HG03025 (cell line): Measurements from ENCODE around the gene LRIG3.
"Not testable (repeated sequence)": the region's sequence is repeated elsewhere in the genome, so short reads cannot be mapped to it uniquely, and the experiment has no call there.

Experiments
- ATAC-seq: cut with Tn5 transposase; IDR thresholded peaks from one replicate; pipeline ENCODE4 v1.9.1; 2021; ENCODE audit warnings: mild to moderate bottlenecking, moderate library complexity; ENCODE audit not compliant: unreplicated experiment, low FRiP score

LRIG3 gene, protein sequence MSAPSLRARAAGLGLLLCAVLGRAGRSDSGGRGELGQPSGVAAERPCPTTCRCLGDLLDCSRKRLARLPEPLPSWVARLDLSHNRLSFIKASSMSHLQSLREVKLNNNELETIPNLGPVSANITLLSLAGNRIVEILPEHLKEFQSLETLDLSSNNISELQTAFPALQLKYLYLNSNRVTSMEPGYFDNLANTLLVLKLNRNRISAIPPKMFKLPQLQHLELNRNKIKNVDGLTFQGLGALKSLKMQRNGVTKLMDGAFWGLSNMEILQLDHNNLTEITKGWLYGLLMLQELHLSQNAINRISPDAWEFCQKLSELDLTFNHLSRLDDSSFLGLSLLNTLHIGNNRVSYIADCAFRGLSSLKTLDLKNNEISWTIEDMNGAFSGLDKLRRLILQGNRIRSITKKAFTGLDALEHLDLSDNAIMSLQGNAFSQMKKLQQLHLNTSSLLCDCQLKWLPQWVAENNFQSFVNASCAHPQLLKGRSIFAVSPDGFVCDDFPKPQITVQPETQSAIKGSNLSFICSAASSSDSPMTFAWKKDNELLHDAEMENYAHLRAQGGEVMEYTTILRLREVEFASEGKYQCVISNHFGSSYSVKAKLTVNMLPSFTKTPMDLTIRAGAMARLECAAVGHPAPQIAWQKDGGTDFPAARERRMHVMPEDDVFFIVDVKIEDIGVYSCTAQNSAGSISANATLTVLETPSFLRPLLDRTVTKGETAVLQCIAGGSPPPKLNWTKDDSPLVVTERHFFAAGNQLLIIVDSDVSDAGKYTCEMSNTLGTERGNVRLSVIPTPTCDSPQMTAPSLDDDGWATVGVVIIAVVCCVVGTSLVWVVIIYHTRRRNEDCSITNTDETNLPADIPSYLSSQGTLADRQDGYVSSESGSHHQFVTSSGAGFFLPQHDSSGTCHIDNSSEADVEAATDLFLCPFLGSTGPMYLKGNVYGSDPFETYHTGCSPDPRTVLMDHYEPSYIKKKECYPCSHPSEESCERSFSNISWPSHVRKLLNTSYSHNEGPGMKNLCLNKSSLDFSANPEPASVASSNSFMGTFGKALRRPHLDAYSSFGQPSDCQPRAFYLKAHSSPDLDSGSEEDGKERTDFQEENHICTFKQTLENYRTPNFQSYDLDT

DNA sequence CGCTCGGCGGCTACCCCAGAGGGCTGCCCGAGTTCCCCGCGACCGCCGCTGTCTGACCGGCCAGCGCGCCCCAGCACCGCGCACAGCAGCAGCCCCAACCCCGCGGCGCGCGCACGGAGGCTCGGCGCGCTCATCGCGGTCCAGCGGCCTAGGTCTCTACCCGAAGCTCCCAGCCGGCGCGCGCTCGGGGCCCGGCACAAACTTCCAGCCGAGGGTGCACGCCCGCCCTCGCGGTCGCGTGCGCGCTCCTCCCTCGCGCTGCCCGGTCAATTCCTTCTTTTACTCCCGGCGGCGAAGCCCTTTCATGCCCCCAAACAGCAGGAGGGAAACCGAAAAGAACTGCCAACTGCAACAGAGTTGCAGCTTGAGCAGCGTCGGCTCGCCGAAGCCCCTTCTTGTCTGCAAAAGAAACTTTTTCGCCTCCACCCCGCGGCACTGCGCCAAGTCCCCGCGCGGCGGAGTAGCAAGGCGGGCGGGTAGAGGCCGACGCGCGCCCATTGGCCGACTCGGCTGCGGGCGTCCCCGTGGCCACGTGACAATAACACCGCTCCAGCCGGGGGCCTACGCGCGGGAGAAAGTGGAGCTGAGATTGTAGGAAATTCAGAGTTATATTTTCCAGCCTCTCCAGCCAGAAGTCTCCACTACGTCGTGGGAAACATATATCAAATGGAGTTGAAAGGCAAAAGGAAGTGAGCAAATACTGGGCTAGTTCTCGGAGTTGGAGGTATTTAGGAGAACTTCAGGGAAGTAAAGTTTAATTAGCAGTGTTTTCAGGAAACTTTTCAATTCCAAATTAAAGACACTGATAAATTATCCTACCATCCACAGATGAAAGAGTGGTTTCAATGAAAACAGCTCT is at the start of gene LRIG3:
Gene LRIG3 (minus strand): TSS at position 403 of the 859 bp plus-strand sequence. CDS start 269 bp downstream, at position 134.
- peak; percentile 93 for ATAC-seq

DNA sequence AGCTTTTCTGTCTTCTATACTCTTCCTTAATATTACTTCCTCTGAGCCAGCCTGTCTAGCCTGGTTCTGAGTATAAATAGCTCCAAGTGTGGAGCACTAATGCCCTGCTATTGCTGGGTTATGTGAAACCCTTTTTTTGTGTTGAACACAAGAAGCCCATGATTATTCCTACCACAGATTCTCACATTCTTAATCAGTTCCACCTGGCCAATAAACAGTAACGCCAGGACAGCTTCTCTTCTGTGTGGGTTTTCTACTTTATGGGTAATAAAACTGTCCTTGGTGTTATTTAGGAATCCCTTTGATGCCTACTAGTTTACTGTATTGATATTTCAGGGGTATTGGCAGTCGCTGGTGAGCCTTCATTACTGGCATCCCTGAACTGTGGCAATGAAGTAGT is 48.9 kb upstream of the LRIG3 start:
- no peak for ATAC-seq

DNA sequence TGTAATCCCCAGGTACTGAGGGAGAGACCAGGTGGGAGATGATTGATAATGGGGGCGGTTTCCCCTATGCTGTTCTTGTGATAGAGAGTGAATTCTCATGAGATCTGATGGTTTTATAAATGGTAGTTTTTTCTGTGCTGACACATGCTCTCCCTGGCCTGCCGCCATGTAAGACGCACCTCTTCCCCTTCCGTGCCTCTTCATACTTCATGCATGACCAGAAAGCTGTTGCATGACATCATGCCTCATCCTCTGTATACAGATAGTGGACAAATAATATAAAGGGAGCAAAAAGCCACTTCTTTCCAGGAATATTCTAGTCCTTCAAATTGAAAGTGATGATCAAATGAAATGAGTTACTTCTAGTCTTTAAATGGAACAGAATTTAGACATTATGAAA is 47.3 kb upstream of the LRIG3 start:
- ATAC-seq = no peak

DNA sequence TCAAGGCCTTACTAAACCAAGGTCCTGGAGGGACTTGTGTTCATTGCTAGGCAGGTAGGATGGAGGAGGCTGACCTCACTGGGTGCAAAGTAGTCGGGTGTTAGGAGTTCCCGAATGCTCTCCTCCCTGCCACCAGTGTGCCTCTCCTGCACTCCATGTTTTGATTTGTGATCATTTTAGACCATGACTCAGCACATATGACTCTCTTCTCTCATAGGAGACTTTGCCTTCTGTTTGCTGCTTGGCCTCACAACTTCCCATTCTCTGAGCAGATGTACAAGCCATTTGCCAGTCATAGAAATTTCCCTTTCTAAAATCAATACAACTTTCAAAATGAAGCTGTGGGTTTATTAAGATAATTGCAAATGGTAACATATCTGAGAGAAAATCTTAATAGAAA is 46.6 kb upstream of the LRIG3 start:
- no peak for ATAC-seq

DNA sequence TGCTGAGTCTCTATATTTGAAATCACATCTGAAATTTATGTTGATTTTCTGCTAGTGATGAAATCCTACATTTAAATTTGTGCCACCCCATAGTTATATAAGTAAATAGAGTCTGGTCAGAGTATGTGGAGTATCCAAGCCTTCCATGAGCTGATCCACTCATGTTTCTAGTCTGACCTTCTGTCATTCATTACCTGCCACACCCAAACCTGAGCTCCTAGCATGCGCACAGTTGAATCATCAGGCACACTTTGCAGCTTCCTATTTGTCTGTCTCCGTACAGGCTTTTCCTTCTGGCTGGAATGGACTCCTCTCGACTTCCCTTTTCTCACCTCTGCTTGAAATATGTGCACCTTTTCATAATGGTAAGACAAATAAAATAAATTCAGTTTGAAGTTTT is 45.3 kb upstream of the LRIG3 start:
- ATAC-seq = no peak

DNA sequence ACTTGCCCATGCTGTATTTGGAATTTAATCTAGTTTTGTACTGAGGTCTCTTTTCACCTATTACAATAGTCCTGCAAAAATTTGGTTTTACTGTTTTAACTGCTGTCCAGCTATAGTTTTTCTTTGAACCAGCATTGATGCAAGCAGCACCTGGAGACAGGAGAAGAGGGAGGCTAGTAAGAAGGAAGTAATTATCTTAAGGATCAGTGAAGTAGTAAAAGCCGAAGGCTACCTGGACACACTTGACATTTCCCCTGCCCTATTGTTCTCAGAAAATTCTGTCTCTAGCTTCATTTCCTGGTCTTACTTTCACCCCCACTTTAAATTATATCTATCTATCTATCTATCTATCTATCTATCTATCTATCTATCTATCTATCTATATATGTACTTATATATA is 43.5 kb upstream of the LRIG3 start:
- no peak for ATAC-seq

DNA sequence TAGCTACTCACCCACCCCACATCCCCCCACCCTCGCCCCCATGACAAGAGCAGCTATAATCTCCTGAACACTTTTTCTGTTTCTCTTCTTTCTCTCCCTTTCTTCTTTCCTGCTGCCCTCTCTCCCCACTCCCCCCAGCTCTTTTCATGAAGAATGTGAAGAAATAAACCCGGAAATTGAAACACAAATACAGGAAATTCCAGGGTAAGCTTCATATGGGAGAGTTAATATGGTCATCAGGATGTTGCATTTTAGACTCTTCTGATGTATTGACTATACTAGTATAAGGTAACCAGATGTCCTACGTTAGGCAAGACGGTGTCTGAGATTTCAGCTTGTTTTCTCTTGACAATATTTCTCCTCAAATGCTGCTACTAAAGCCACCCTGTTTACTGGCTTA is 41.6 kb upstream of the LRIG3 start:
- ATAC-seq = no peak

DNA sequence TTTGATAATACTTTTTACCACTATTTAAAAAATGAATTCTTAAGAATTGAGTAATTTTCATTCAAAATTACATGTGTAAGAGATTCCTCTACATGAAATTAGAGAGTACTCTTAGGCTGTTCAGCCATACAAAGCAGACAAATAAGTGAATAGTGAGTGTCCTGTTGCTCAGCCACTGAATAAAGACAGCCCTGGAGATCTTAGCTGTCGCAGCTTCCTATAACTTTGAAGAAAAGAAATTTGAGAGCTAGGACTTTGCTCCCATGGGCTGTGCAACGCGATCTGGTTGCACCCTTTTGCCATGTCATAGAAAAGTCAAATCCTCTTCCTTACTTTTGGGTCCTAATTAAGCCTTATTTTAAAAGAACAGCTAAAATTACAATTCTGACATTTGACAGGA is 40.9 kb upstream of the LRIG3 start:
- no peak for ATAC-seq

DNA sequence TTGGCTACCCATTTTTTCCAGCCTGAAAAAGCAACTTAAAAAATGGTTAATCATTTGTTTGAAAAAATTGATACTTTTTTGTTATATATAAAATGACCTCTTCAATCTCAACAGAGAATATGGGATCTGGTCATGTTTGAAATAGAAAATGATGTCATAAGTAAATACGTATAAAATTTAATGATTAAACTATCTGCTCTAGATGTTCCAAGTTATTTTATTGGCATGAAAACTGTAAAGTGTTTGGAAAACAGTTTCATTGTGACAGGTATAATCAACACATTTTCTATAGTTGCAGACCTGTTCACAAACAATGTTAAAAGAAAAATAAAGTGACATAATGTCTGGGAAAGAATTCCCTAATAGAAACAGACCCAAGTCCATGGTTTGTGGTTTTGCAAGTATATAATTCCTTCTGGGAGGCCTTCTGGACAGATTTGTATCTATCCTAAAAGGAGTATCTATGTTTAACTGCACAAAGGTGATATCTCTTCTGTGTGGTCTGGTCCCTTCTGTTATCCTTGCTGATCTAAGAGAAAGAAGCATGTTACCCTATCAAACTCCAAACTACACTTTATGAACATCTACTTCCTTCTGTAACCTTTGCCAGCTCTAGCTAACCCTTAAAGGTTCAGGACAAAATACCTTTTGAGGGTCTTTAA is 39.5 kb upstream of the LRIG3 start:
- no peak for ATAC-seq

DNA sequence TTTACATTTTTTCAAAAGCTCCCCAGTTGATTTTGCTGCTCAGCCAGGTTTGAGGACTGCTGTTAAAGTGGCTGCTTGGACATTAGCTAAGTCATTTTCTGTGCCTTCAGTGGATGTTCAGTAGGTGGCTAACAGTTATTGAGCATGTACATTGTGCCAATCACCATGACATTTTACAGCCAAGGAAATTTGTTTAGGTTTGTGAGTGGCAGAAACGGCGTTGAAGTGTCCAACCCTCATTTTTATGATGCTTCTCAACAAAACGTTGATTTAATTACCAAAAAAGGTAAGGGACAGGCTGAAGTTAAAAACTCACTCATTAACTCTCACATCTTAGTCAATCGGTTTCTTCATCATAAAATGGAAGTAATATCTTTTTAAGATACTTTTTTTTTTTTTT is 37.0 kb upstream of the LRIG3 start:
- ATAC-seq = no peak

DNA sequence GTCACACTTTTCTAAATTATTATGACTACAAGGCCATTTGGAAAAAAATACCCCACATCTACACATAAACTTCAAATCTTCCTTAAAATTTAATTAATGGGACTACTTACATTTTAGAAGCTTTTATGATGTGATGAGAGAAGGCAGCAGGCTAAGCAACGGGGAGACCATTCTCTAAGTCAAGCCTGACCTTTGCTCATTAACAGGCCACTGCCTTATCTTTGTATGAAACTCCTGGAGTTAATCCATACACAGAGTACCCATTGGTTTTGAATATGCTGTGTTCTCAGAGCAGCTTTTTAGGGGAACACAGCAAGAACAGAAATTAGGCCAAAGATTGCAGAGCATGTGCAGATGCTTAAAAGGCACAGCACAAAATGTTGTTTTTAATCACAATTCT is 35.5 kb upstream of the LRIG3 start:
- no peak for ATAC-seq

DNA sequence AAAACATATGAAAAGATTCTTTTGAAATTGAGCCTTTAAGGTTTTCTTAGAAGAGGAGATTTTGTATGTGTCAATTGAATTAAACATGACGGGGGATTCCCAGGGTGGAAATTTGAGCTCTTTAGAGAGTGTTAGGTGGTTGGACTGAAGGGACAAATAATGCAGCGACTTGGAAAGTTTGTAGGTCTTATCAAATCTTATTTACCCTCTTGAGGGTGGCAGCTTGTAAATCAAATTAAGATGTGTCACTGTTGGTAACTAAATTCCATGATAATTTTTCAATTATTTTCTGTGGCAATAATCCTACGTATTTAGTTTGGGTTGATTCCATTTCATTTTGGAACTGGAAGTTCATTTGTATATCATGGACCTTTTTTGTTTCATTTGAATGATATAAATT is 33.7 kb upstream of the LRIG3 start:
- ATAC-seq = no peak

DNA sequence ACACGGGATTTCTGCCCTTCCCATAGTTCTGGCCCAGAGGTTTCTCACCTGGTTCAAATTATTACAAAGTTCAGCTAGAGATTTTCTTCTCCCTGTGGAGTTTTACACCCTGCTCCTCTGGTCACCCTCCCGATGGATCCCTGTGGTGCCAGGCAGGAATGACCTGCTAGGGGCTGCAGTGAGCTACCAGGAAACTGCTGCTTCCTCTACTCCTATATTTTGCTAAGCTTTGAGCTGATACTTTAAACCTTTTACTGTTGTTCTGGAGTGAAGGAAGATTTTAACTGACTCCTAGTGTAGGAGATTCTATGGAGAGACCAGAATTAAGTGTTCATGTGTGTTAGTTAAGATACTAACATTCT is 30.4 kb upstream of the LRIG3 start:
- no peak for ATAC-seq

DNA sequence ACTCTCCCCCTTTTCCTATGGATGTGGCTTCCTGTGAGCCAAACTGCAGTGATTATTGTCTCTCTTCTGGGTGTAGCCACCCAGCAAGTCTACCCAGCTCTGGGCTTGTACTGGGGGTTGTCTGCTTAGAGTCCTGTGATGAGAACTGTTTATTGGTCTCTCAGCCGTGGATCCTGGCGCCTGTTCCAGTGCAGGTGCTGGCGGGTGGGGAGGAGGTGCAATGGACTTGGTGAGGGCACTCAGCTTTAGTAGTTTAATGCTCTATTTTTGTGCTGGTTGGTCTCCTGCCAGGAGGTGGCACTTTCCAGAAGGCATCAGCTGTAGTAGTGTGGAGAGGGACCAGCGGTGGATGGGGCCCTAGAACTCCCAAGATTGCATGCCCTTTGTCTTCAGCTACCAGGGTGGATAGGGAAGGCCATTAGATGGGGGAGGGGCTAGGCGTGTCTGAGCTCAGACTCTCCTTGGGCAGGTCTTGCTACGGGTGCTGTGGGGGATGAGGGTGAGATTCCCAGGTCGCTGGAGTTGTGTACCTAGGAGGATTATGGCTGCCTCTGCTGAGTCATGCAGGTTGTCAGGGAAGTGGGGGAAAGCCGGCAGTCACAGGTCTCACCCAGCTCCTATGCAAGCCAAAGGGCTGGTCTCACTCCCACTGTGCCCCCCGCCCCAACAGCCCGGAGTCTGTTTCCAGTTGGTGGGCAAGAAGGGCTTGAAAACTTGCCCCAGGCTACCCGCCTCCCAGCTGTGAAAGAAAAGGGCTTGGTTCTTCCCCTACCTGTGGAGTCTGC is 29.8 kb upstream of the LRIG3 start:
- not testable (repeated sequence) for ATAC-seq

DNA sequence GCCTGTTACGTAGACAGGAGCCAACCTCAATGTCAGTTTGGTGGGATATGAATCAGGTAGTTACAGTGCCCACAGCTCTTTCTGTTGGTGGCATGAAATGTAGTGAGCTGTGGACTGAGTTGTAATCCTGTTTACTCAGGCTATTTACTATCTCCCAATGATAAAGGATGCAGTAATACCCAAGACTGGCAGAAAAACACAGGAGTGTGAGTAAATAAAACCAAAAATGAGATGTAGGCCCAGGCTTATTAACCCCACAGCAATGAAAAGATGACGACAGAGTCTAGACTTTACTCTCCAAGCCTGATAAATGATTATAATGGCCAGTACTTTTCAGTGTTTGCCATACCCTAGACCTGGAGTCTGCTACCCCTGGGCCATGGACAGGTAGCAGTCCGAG is 22.8 kb upstream of the LRIG3 start:
- no peak for ATAC-seq

DNA sequence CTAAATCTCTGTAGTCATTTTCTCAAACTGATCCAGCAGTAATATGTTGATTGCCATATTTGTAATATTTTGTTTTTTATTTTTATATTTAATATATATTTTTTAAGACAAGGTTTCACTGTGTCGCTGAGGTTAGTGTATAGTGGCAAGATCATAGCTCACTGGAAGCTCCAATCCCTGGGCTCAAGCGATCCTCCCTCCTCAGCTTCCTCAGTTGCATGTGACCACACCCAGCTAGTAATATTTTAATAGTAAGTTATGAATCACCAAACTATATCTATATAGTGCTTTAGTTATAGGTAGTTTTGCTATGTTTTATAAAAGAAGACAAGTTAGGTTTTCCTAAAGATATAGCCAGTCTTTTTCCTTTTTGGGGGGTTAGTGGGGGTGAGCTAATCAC is 22.0 kb upstream of the LRIG3 start:
- ATAC-seq = no peak

DNA sequence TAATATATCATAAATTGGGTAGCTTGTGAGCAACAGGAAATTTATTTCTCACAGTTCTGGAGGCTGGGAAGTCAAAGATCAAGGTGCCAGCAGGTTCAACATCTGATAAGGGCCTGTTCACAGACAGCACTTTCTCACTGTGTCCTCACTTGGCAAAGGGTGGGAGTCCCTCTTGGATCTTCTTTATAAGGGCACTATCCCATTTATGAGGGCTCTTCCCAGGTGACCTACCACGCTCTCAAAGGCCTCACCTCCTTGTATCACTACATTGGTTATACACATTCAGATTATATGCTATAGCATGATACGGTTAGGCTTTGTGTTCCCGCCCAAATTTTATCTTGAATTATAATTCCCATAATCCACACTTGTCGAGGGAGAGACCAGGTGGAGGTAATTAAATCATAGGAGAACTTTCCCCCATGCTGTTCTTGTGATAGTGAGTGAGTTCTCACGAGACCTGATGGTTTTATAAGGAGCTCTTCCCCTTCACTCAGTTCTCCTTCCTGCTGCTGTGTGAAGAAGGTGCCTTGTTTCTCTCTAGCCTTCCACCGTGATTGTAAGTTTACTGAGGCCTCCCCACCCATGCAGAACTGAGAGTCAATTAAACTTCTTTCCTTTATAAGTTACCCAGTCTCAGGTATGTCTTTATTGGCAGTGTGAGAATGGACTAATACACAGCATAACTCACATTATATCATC is 19.2 kb upstream of the LRIG3 start:
- no peak for ATAC-seq

DNA sequence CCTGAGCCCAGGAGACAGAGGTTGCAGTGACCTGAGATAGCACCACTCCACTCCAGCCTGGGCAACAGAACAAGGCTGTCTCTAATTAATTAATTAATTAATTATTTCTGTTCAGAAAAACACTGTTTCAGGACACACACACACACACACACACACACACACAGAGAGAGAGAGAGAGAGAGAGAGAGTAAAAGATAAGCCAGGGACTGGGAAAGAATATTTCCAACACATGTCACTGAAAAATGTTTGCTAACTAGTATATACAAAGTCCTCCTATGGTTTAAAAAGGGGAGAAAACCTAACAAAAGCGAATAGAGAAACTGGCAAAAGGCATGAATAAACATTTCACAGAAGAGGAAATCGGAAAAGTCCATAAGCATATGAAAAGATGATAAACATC is 18.1 kb upstream of the LRIG3 start:
- ATAC-seq = no peak

DNA sequence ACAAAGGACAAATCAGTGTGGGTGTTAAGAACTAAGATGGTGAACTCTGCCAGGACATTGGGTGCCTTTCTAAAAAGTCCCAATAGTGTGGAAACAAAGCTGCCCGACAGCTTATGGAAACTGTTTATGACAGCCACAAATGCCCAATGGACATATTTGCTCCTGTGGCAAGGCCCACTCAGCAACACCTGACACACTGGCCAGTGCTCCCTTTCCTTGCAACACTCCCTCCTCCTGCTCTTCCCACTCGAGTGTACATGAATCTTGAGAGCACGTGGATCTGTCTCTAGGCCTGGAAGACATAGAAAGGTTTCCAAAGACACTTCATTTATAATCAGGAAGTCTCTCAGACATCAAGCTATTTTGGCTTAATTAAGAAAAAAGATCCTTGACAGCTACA is 14.2 kb upstream of the LRIG3 start:
- ATAC-seq = no peak
